Gastroesophageal sphincter (tissue), 3 donors: Measurements from ENCODE around the gene FYN.

Experiments used
- CTCF ChIP-seq, 4 experiments: fragments of 200-600 bp in 2 of 4; fragments of 450-650 bp in 2 of 4; sonication (generic) in 1 of 4; IDR thresholded peaks; one replicate each; pipeline ENCODE4 v1.5.1; 2017 to 2019; ENCODE audit warnings: antibody characterized with exemption in 4 of 4, mild to moderate bottlenecking in 2 of 4, moderate library complexity in 2 of 4
- POLR2A ChIP-seq, 2 donors: fragments of 450-650 bp; IDR thresholded peaks; one replicate each; pipeline ENCODE4 v1.6.1; 2017; ENCODE audit warnings: antibody characterized with exemption in 2 of 2, mild to moderate bottlenecking in 2 of 2, moderate library complexity in 1 of 2

GRCh38 chr6:111862314-111862713 is 10.9 kb downstream of the FYN start:
- TF ChIP-seq CTCF (IDR thresholded peaks at IDR 0.05), result no peak
- TF ChIP-seq POLR2A (IDR thresholded peaks at IDR 0.05), result no peak
